Measurements from ENCODE around the gene MRPL40. TPM values are rescaled to one million over a fixed set of nuclear protein-coding genes. Genes with fewer than 3 reads are reported as not detected.
A peak's percentile ranks its signal among the peaks of the same experiment; 100 is the strongest.

Gene MRPL40
- total and polyA plus RNA-seq, 8 donors, result 10.4 to 32.0 (median 14.8) TPM

- intact Hi-C loops (cut with DNase I), result no loop called here
- no peak overlapping the region for H3K27ac ChIP-seq
- peak in 2 of 4 donors; percentile 26 to 32 for ATAC-seq
- no peaks in the 10 kb centered on the region for H3K9me3 ChIP-seq
- peaks cover 0 to 6% (median 0%) of the 10 kb centered on the region in 3 donors for H3K36me3 ChIP-seq
- H3K4me3 ChIP-seq, result no peak overlapping the region
- no peak for FAIRE-seq
- TF ChIP-seq CTCF (IDR thresholded peaks at IDR 0.05), result no peak
- 94 to 95% methylated on average over 6 of the region's 6 CpGs for WGBS, 2 donors
- H3K4me1 ChIP-seq, result no peaks in the 10 kb centered on the region
- DNase-seq, result no peak
- H3K27me3 ChIP-seq, result no peaks in the 10 kb centered on the region
Observed at GRCh38 chr22:19410941-19411689, 21.2 kb upstream of the MRPL40 start.

GRCh38 chr22:19411690-19412045, 20.7 kb upstream of the MRPL40 start:
- H3K27ac ChIP-seq, result no peak overlapping the region
- intact Hi-C loops (cut with DNase I), result no loop called here
- no peaks in the 10 kb centered on the region for H3K27me3 ChIP-seq
- no peaks in the 10 kb centered on the region for H3K4me1 ChIP-seq
- DNase-seq (no peak), ATAC-seq (peak in 1 of 4 donors; percentile 16), FAIRE-seq (no peak)
- peaks cover 0 to 3% (median 0%) of the 10 kb centered on the region in 3 donors for H3K36me3 ChIP-seq
- 96 to 100% methylated on average over 1 of the region's 1 CpG for WGBS, 2 donors
- H3K9me3 ChIP-seq, result no peaks in the 10 kb centered on the region
- TF ChIP-seq CTCF (IDR thresholded peaks at IDR 0.05), result no peak
- no peak overlapping the region for H3K4me3 ChIP-seq

- FAIRE-seq, result no peak
- Histone ChIP-seq H3K4me1 (no peaks in the 10 kb centered on the region), H3K27me3 (no peaks in the 10 kb centered on the region), H3K27ac (no peak overlapping the region), H3K36me3 (no peaks in the 10 kb centered on the region), H3K4me3 (no peak overlapping the region), H3K9me3 (no peaks in the 10 kb centered on the region)
- intact Hi-C loops (cut with DNase I), result no loop called here
- WGBS, 2 donors, result 78 to 89% methylated on average over 4 of the region's 4 CpGs
- DNase-seq, result no peak
- TF ChIP-seq CTCF (IDR thresholded peaks at IDR 0.05), result no peak
- peak in 1 of 4 donors; percentile 62 for ATAC-seq
Observed at GRCh38 chr22:19412478-19412877, 19.9 kb upstream of the MRPL40 start.

GRCh38 chr22:19412923-19413322, 19.4 kb upstream of the MRPL40 start:
- ATAC-seq, result no peak
- no peaks in the 10 kb centered on the region for H3K9me3 ChIP-seq
- no peak for TF ChIP-seq CTCF (IDR thresholded peaks at IDR 0.05)
- no peaks in the 10 kb centered on the region for H3K36me3 ChIP-seq
- 86 to 87% methylated on average over 4 of the region's 4 CpGs for WGBS, 2 donors
- no peak for FAIRE-seq
- H3K27ac ChIP-seq, result no peak overlapping the region
- H3K4me1 ChIP-seq, result no peaks in the 10 kb centered on the region
- no peaks in the 10 kb centered on the region for H3K27me3 ChIP-seq
- H3K4me3 ChIP-seq, result no peak overlapping the region
- intact Hi-C loops (cut with DNase I), result no loop called here
- DNase-seq, result no peak

- ATAC-seq (peak in 1 of 4 donors; percentile 17), FAIRE-seq (no peak), DNase-seq (no peak)
- no peak for TF ChIP-seq CTCF (IDR thresholded peaks at IDR 0.05)
- H3K36me3 ChIP-seq, result no peaks in the 10 kb centered on the region
- no peak overlapping the region for H3K4me3 ChIP-seq
- intact Hi-C loops (cut with DNase I), result no loop called here
- H3K9me3 ChIP-seq, result no peaks in the 10 kb centered on the region
- no peaks in the 10 kb centered on the region for H3K4me1 ChIP-seq
- no peaks in the 10 kb centered on the region for H3K27me3 ChIP-seq
- H3K27ac ChIP-seq, result no peak overlapping the region
- WGBS, 2 donors, result 81 to 90% methylated on average over 5 of the region's 5 CpGs
Observed at GRCh38 chr22:19419086-19419463, 13.3 kb upstream of the MRPL40 start.
